GM19025 (cell line): ENCODE results near the gene CRB2.
"Not testable (repeated sequence)": the region's sequence is repeated elsewhere in the genome, so short reads cannot be mapped to it uniquely, and the experiment has no call there.

ENCODE experiments used
- ATAC-seq: cut with Tn5 transposase; IDR thresholded peaks from one replicate; pipeline ENCODE4 v1.9.1; 2021; ENCODE audit warnings: mild to moderate bottlenecking, low read depth, moderate library complexity; ENCODE audit not compliant: unreplicated experiment

CRB2 gene

DNA sequence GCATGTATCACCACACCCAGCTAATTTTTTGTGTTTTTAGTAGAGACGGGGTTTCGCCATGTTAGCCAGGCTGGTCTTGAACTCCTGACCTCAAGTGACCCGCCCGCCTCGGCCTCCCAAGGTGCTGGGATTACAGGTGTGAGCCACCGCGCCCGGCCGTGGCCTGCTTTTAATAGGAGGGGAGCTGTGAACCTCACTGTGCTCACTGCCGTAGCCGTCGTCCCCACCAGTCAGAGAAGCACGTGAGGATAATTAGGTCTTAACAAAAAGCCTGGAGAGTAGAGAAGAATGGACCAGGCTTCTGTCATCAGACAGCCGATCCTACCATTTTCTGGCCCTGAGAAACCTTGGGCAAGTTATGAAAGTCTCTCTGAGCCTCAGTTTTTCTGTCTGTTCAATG, 42.9 kb downstream of the CRB2 start:
- not testable (repeated sequence) for ATAC-seq

DNA sequence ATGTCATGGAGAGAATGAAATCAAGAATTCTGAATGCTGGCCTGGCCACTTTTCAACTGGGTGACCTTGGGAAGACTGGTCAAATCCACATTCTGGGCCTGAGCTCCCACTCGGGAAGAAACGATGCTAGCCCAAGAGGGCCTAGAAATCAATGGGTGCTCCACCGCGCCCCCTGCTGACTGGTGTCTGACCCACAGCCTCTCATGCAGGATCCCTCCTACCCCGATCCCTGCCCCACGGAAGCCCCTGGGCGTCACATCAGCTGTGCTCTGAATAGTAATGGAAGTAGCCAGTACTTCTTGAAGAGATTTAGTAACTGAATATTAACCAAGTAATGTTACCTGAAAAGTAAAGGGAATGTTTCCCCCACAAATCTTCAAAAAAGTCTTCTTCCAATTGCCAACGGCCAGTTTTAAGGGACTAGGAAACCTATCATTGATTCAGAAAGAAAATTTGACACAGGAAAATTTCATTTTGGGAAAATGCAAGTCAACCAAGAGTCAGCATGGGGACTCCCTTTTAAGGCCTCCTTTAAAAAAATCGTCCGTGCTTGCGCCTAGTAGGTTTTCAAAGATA, 43.9 kb downstream of the CRB2 start:
- no peak for ATAC-seq

DNA sequence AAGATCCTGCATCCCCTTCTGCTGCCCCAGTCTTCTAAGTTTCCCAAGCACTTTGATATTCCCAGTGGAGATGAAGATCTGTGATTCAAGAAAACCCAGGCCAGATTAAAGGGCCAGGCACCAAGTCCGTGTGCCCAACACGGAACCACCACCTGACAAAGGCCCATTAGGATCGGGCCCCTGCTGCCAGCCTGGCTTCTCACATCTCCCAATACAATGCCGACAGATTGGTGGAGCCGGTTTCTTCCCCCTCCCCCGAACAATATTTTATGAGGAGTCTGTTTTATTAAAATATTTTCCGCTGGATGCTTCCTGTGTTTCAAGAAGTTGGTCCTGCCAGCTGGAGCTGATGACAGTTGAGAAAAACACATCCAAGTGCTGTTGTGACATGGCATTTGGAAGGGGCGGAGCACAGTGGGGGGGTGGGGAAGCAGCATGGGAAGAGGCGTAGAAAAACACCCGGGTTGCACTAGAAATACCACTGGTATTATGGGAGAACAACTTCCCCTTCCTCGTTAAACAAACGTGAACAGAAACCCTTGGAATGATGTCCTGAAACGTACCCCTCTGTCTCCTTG, 45.0 kb downstream of the CRB2 start:
- ATAC-seq, result no peak

DNA sequence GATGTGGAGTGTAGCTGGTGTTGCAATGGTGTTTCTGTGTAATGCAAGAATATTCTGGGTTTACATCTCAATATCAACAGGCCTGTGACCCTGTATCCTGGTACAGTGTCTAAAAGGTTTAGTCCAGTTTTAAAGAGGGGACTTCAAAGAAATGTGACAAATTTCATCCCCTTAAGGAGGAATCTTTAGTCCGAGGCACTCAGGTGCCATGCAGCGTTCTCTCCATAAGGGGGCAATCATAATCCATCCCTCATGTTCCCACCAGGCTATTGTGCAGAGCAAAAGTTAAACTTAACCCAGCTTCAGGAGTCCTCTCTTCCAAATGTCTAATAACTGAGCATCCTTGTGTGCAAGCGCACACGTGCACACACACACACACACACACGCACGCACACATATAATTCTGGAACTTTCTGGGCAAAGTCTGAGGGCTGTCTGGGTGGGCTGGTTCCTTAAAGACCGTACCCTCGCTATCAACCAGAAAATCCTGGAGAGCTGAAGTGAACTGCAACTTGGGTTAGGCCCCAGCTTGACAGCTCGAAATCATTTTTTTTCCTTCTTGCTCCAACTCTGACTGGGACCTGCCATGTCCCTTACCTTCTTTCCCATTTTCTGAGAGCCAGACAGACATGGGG, 46.0 kb downstream of the CRB2 start:
- ATAC-seq, result no peak

DNA sequence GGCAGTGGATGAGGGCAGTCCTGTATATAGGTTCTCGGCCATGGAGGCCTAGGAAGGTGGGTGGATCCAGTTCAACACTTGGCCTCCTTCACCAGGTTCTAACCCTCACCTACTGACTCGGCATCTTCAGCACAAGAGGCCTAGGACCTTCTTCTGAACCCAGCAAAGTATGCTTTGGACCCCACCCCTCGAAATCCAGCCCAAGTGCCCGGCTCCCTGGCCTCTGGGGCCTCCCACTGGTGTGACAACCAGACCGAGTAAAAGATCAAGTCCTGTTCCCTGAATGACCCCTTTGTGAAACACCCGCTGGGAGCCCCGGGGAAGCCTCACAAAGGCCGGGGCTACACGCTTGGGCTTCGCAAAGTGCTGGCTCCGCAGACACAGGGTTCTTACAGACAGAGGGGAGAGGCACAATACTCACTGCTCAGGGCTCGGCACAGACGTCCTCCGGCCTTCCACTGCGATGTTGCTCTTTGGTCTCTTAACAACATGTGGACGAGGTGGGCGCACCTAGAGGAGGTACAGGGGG, 47.0 kb downstream of the CRB2 start:
- ATAC-seq, result no peak

DNA sequence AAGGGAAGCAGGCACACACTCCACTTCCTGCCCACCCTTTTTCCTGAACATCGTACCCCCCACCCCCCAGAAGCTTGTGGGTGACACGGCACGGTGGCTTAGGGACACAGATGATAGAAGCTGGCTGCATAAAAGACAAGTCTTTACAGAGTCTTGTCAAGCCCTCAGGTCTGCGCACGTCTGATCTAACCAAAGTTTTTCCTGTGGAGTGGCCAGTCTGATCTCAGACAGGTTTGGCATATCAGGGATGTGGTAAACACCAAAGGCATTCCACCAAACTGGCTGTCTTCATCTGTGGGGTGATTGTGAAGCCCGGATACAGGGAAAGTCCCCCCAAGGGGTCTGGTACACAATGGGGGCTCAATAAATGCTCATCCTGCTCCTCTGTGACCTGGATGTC, 50.0 kb downstream of the CRB2 start:
- ATAC-seq, result no peak

DNA sequence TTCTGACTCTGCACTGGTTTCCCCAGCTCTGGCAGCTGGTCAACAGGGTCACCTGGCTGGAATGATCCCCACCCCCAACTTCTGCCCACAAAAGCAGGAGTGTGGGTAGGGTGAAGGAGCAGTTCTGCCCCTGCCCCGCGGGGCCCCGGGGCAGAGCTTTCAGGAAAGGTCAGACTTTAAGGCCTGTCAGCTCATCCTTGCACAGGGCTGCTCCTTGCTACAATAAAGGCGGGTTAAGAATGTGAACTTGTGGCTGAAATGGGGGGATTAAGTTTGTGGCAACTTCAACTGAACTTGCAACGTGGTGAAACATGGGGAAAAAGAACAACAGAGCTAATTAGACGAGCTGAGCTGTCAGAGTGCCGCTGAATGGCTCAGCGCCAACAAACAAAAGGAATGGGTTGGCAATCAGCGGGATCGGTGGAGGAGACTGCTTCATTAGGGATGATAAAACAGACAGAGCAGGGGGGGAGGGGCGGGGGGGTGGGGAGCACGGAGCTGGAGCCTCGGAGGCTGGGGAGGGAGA, 50.8 kb downstream of the CRB2 start:
- ATAC-seq, result no peak

DNA sequence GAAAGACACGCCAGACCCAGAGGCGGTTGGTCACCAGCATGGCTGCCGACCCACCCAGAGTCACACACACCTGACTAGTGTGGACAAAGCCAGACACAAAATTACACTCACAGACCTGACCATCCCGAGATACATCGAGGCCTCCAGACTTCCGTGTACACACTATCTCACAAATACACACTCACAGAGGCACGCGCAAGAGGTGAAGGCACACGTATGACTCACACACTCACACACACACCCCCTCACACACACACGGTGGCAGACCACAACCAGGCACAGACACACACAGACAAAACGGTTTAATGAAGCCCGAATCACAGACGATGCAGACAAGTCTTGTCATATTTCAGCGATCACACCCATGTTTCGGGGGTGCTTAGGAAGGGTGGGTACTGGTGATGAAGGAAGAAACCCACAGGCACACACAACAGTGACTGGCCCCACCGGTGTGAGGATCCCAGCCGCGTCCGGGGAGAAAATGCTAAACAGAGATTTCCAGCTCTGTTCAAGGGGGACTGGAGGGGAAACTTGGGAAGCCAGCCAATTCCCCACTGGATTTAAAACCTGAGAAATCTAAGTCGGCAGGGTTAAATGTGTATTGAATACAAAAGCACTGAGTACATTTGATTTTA, 51.3 kb downstream of the CRB2 start:
- no peak for ATAC-seq

DNA sequence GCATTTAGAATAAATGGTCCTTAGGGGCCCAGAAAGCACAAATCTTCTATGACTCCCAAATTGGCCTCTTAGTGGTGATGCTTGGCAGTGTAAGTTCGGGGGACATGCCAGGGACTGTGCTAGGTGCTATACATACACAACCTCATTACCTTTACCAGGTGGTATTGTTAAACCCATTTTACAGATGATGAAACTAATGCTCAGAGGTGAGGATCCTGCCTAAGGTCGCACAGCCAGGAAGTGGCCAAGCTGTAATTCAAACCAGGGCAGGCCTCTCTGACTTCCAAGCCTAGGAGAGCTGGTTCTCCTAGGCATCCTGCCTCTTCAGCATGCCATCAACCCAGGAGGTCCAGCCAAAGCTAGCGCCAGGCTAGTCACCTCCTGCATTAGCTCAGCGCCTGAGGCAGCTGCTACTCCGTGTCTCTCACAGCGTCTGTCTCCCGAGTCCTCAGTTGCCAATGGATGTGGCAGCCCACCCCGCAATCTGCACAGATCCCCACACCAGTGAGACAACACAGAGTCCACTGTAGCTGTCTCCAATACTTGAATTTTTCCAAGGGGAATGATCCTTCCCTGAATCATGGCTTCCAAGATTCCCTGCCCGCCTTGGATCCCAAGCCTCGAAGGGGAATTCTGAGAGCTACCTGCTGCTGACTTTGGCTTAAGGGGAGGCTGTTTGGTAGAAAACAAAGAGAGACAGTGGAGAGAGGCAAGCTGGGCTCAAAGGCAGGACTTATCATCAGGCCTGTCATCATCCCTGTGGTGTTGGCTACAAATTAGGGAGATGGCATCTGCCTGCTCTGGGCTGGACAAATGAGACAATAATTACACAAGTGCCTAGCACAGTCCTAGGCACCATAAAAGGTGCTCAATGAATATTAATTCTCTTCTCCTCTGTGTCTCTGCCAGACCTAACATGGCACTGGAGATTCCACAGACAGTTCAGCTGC, 52.6 kb downstream of the CRB2 start:
- no peak for ATAC-seq

DNA sequence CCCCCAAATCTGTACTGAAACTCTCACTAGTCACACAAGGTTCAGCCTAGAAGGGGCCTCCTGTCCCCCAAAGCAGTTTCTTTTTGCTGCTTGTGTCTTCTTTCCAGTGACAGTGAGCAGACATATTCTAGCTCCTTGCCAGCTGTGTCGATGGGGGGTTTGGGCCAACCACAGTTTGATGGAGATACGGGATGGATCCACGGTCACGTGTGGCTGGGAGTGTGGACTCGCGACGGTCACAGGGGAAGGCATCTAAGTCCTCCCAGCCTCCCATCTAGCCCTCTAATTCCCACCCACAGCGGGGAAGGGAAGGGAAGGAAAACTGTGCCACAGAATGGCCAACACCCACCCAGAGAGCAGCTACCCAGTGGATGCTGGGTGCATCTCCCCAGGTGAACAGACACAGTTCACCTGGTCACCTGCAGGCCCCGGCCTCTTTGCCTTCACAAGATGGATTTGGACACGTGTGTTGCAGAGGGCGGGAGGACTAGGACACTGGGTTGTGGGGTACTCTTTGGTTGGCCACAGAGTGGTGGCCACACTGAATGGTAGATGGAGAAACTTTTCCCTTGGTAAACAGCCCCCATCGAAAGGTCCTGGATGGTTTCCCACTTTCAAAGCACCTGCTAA, 54.4 kb downstream of the CRB2 start:
- ATAC-seq, result no peak

DNA sequence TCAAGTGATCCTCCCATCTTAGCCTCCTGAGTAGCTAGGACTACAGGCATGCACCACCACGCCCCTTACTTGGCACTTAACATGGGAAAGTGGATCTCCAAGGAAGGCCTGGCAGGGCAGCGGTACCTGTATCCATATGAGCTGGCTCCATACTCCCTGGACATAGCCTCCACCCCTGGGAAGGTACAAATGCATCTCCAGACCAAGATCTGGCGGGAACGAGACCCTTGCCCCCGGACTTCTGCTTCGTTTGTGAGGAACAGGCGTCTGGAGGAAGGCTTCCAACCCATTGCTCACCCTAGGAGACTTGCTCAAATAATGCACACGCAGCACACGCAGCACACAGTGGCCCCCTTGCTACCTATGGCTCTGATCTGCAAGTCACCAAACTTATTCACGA, 55.2 kb downstream of the CRB2 start:
- no peak for ATAC-seq

DNA sequence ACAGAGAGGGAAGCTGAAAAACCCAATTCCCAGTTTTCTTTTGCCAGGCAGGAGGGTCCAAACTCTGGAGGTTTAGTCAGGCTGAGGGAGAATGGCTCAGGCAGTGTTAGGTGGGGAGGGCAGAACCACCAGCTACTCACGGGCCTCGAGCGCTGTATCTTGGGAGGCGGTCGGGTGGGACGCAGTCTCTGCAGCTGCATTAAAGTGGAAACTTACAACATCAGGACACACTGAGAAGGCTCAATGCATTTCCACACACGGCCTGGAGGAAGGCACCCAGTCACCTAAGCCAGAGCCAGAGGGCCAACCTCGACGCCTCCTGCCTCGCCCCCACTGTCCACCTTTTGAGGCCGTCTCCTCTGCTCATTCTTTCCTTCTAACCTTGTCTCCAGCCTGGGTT, 55.6 kb downstream of the CRB2 start:
- no peak for ATAC-seq

DNA sequence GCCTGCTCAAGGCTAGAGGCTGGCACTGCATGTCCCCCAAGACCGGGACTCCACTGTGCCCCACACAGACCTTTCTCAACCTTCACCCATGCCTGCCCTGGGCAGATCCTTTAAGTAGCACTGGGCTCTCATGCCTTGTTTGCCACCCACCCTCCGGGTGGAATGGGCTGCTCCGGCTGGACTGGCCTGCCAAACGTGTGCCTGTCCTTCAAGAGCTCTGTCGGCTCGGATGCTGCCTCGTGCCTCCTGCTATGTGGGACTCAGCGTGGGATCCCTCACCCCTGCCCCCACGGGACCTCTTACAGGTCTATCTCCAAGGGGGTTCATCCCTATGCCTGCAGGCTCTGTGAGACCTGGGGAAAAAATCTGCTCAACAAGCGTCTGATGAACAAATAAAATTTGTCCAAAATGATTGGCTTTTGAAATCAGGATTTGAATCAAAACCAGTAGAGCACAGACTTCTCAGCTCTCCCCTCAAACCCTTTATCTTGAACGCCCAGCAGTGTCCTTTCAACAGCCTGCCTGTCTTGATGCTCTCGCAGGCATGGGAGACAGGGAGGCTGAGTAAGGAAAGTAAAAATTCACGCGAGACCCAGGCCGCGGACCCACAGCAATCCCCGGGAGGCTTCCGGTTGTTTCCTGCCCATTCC, 56.3 kb downstream of the CRB2 start:
- no peak for ATAC-seq

DNA sequence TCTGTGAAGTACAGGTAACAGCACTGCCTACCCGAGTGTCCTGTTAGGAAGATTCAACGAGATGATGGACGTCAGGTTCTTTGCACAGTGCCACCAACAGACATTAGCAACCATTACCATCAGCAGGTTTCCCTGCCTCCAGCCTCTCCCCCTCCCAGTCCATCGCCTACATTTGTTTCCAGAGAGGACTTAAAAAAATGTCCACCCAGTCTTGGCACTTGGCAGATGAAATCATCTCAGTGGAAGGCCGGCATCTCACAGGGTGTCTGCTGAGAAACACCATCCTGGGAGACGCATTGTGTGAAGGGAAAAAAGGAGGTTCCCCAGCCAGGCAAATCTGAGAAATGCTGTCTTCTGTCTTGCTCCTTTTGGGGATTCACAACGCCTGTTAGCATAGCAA, 58.2 kb downstream of the CRB2 start:
- ATAC-seq, result no peak

DNA sequence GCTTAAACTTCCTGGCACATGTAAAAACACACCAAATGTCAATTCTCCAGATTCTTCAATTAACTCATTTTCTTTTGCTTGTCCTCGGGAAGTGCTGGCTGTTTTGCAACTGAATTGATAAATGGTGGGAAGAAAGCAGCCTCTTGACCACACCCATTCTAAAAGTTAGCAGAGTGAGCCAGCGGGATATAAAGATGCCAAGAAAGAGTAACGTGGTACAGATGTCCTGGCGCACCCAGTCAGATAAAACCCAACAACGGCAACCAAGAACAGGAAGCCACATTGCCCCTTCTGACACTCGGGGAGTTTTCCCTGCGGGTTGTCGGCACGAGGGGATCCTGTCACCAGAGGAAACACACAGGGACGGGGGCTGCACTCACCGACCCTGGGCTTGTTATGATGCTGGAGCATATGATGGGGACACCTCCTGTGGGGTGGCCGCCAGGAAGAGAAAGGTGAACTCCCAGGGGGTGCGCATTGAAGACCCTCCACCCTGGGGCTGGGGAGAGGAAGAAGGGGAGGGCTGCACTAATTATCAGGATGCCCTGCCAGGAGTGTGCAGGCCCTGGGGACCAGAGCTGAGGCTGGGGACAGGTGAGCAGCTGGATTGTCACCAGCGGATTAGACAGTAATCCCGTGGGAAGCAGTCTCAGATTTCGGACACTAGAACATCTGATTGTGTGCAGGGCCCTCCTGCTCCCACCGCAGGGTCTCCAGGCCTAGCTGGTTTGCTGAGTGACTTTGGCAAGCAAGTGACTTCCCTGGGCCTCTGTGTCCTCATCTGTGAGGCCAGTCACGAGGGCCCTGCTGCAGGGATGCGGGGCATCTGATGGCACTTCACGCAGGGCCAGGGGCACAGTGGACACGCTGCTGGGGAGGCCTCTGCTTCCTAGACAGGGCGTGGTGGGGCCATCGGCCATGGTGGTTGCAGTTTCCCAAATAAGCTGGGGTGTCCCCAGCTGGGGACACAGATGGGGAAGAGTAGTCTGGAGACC, 59.2 kb downstream of the CRB2 start:
- ATAC-seq, result no peak

DNA sequence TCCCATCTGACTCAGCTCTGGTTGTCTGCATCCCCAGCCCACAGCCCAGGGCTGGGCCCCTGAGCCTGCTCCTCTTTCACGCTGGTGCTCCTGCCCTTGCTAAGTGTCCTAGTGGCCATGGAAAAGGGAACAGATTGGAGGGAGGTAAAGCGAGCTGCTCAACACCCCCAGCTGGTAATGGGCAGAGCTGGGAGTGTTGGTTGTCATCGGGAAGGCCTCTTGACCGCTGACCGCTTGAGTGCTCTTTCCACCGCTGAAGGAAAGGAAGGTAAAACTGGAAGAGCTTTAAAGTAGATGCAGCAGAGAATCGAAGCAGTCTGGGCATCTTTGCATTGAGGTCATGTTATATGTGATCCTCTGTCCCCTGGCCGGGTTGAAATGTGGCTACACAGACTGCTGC, 60.2 kb downstream of the CRB2 start:
- no peak for ATAC-seq

DNA sequence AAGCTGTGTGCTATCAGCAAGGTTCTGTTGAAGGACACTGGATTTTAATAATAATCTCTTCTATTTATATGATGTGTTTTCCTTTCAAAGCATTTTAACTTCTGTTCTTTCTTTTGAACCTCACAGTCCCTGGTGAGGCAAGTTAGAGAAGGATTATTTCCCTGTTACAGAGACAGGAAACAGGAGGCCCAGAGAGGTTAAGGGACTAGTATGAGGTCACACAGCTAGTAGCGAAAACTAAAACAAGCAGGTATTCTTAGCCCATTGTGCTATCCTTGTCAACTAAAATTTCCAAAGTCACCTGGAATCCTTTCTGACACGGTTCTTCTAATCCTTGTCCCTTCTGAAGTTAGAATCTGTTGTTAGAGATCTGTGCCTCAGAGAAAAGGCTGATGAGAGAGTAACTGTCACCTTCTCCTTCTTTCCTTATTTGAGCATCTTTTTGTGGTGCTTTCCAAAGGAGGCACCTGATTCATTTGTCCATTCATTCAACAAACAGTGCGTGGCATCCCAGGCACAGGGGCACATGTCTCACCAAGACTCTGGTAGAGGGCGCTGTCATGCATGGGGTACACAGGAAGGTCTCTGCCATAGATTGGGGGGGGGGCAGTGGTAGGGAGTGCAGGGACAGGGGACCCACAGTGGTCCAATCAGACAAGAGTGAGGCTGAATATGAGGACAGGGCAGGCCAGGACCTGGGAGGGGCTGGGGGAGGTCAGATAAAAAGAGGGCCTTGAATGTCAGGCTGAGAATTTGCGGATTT, 61.5 kb downstream of the CRB2 start:
- ATAC-seq, result no peak

DNA sequence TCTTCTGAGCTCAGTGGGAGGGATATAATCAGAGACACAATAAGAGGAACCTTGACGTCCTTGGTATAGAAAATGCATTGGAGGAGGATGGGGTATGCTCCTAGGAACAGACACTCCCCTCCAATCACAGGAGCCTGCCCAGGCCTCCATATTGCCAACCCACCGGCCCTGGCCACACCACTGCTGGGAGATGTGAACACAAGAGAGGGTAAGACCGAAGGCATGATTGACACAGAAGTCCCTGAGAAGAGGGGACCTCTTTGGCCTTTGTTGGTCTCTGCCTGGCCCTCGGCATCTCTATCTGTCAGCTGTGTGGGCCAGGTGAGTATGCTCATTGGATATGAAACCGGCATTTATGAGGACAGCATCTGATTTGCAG, 62.0 kb downstream of the CRB2 start:
- ATAC-seq, result no peak
